H1 (cell line): Measurements from ENCODE around the gene GALNT11. TPM values are rescaled to one million over a fixed set of nuclear protein-coding genes. Genes with fewer than 3 reads are reported as not detected.

Source experiments
- CTCF ChIA-PET: fragments of 300-600 bp; sonication (Branson Sonifier 250); formaldehyde crosslinking; loops from one replicate; lab custom pipeline; 2021; ENCODE audit not compliant: partially characterized antibody; lab: Charles Lee
- POLR2A ChIA-PET: fragments of 300-600 bp; sonication (Branson Sonifier 250); formaldehyde crosslinking; loops from one replicate; lab custom pipeline; 2021; ENCODE audit warnings: inconsistent platforms; ENCODE audit not compliant: partially characterized antibody; lab: Charles Lee
- DNase-seq, 2 experiments: peaks; one replicate each; pipeline versions ENCODE4 v3.0.0 to v3.0.0-alpha.2; 2010 to 2022; ENCODE audit warnings: low spot score in 2 of 2, low read depth in 1 of 2, mixed read lengths in 1 of 2
- FAIRE-seq: peaks from 2 replicates; lab custom pipeline; 2011; peaks lifted over from hg19 to GRCh38; lab: Jason Lieb, UNC
- H2AFZ ChIP-seq: 2 replicates; pipeline ENCODE4 v1.8.1; 2012; ENCODE audit warnings: low read length, inconsistent platforms
- H2AK5ac ChIP-seq: 2 replicates; pipeline ENCODE4 v1.6.1; 2013; ENCODE audit warnings: low read depth, low read length
- H2BK120ac ChIP-seq: replicated peaks from 2 replicates; pipeline ENCODE3; 2013; ENCODE audit warnings: low read depth, low read length, inconsistent platforms
- H2BK12ac ChIP-seq: 2 replicates; pipeline ENCODE4 v1.6.1; 2013; ENCODE audit warnings: low read depth, low read length
- H2BK15ac ChIP-seq: 2 replicates; pipeline ENCODE4 v1.6.1; 2013; ENCODE audit warnings: low read length
- H2BK20ac ChIP-seq: 2 replicates; pipeline ENCODE4 v1.6.1; 2013; ENCODE audit warnings: low read length
- H2BK5ac ChIP-seq: 2 replicates; pipeline ENCODE4 v1.6.1; 2013; ENCODE audit warnings: low read depth, low read length
- H3K14ac ChIP-seq: 2 replicates; pipeline ENCODE4 v1.6.1; 2013; ENCODE audit warnings: inconsistent platforms; ENCODE audit not compliant: insufficient read length
- H3K18ac ChIP-seq: 2 replicates; pipeline ENCODE4 v1.6.1; 2013; ENCODE audit warnings: low read length; ENCODE audit errors: extremely low read depth
- H3K23ac ChIP-seq: 2 replicates; pipeline ENCODE4 v1.6.1; 2013; ENCODE audit warnings: inconsistent platforms; ENCODE audit not compliant: insufficient read length
- H3K23me2 ChIP-seq: 2 replicates; pipeline ENCODE4 v1.6.1; 2013; ENCODE audit warnings: low read depth, low read length
- H3K27ac ChIP-seq: 2 replicates; pipeline ENCODE4 v1.6.1; 2011; ENCODE audit warnings: low read depth, low read length, inconsistent platforms
- H3K27me3 ChIP-seq, 4 experiments: replicated peaks in 1 of 4; 1 replicate in 1 of 4; 2 replicates in 3 of 4; pipeline versions ENCODE4 v1.6.1 to v1.8.1; 2011 to 2013; ENCODE audit warnings: low read length in 3 of 4, mild to moderate bottlenecking in 3 of 4, inconsistent platforms in 2 of 4, mixed read lengths in 2 of 4, moderate library complexity in 1 of 4; ENCODE audit not compliant: control insufficient read depth in 3 of 4, insufficient read depth in 3 of 4; ENCODE audit errors: extremely low read depth in 1 of 4
- H3K36me3 ChIP-seq, 4 experiments: 2 replicates each; pipeline versions ENCODE4 v1.6.1 to v1.8.1; 2011 to 2013; ENCODE audit warnings: mild to moderate bottlenecking in 4 of 4, low read length in 3 of 4, moderate library complexity in 2 of 4, control low read depth in 1 of 4, inconsistent platforms in 1 of 4; ENCODE audit not compliant: insufficient read depth in 4 of 4, control insufficient read depth in 2 of 4
- H3K4ac ChIP-seq: replicated peaks from 2 replicates; pipeline ENCODE3; 2013; ENCODE audit warnings: low read length, low read depth, mixed read lengths, inconsistent platforms; ENCODE audit not compliant: insufficient read length
- H3K4me1 ChIP-seq, 4 experiments: replicated peaks in 1 of 4; 1 replicate in 1 of 4; 2 replicates in 3 of 4; pipeline versions ENCODE4 v1.6.1 to v1.8.1; 2011 to 2013; ENCODE audit warnings: low read length in 3 of 4, inconsistent platforms in 2 of 4, mixed read lengths in 1 of 4; ENCODE audit not compliant: insufficient read depth in 4 of 4, control insufficient read depth in 3 of 4
- H3K4me2 ChIP-seq, 2 experiments: 2 replicates each; pipeline versions ENCODE4 v1.6.1 to v1.8.1; 2011 to 2013; ENCODE audit warnings: low read depth in 2 of 2, low read length in 2 of 2, control low read depth in 1 of 2, inconsistent platforms in 1 of 2, mild to moderate bottlenecking in 1 of 2; ENCODE audit not compliant: insufficient read depth in 1 of 2
- H3K4me3 ChIP-seq, 4 experiments: fragments of 200-600, 300-600 bp in 1 of 4; sonication (generic), shearing (Covaris generic), sonication (Bioruptor Twin) in 1 of 4; 2 replicates each; pipeline versions ENCODE4 v1.5.1 to v1.8.1; 2011 to 2016; ENCODE audit warnings: low read length in 4 of 4, low read depth in 3 of 4, control low read depth in 2 of 4, inconsistent platforms in 2 of 4, mild to moderate bottlenecking in 2 of 4, mixed read lengths in 1 of 4, moderate library complexity in 1 of 4; ENCODE audit not compliant: insufficient read depth in 2 of 4; ENCODE audit errors: extremely low read depth in 1 of 4
- H3K56ac ChIP-seq: replicated peaks from 2 replicates; pipeline ENCODE3; 2013; ENCODE audit warnings: low read depth, mild to moderate bottlenecking, mixed read lengths, low read length, inconsistent platforms; ENCODE audit not compliant: insufficient read length
- H3K79me1 ChIP-seq: 2 replicates; pipeline ENCODE4 v1.6.1; 2013; ENCODE audit warnings: low read depth, low read length, control low read depth
- H3K79me2 ChIP-seq, 2 experiments: 2 replicates each; pipeline versions ENCODE4 v1.6.1 to v1.8.1; 2012 to 2013; ENCODE audit warnings: low read length in 2 of 2, mild to moderate bottlenecking in 2 of 2, inconsistent platforms in 1 of 2; ENCODE audit not compliant: insufficient read depth in 2 of 2, control insufficient read depth in 1 of 2
- H3K9ac ChIP-seq, 4 experiments: replicated peaks in 1 of 4; 1 replicate in 1 of 4; 2 replicates in 3 of 4; pipeline versions ENCODE4 v1.6.1 to v1.8.1; 2011 to 2013; ENCODE audit warnings: low read depth in 3 of 4, low read length in 3 of 4, control low read depth in 2 of 4, mild to moderate bottlenecking in 2 of 4, moderate library complexity in 2 of 4, inconsistent platforms in 1 of 4; ENCODE audit errors: extremely low read depth in 1 of 4
- H3K9me3 ChIP-seq, 2 experiments: 2 replicates each; pipeline versions ENCODE4 v1.6.1 to v1.8.1; 2012 to 2013; ENCODE audit warnings: mild to moderate bottlenecking in 2 of 2, moderate library complexity in 2 of 2, control low read depth in 1 of 2, inconsistent platforms in 1 of 2, low read depth in 1 of 2, low read length in 1 of 2, mixed read lengths in 1 of 2; ENCODE audit not compliant: insufficient read depth in 2 of 2
- H4K20me1 ChIP-seq, 2 experiments: replicated peaks in 1 of 2; 2 replicates each; pipeline versions ENCODE3 to v1.8.1; 2011 to 2013; ENCODE audit warnings: inconsistent platforms in 2 of 2, low read length in 2 of 2, mild to moderate bottlenecking in 1 of 2; ENCODE audit not compliant: insufficient read depth in 2 of 2, control insufficient read depth in 1 of 2
- H4K5ac ChIP-seq: 2 replicates; pipeline ENCODE4 v1.6.1; 2013; ENCODE audit warnings: low read length, low read depth, mixed read lengths, inconsistent platforms; ENCODE audit not compliant: insufficient read length
- H4K8ac ChIP-seq: 2 replicates; pipeline ENCODE4 v1.8.0; 2013; ENCODE audit warnings: mild to moderate bottlenecking, moderate library complexity, low read length, inconsistent platforms; ENCODE audit not compliant: insufficient read depth; ENCODE audit errors: extremely low read depth
- H4K91ac ChIP-seq: replicated peaks from 2 replicates; pipeline ENCODE3; 2013; ENCODE audit warnings: low read length, mixed read lengths, inconsistent platforms; ENCODE audit not compliant: insufficient read length
- PHF8 ChIP-seq: fragments of 200-600 bp; sonication (generic); conservative IDR thresholded peaks from 2 replicates; pipeline ENCODE4 v1.7.1; 2012; ENCODE audit warnings: low read depth, mild to moderate bottlenecking, inconsistent platforms, low read length, moderate library complexity
- RFX5 ChIP-seq: IDR thresholded peaks from 2 replicates; pipeline ENCODE4 v1.6.1; 2011; ENCODE audit warnings: low read depth, low read length, improper control_type of control experiment, borderline replicate concordance
- WGBS, 2 experiments: shearing (Covaris generic) in 1 of 2; methylation state at CpG; one replicate each; pipeline versions ENCODE4 v1.1.6 to v1.1.7; 2013 to 2015; ENCODE audit warnings: low lambda C conversion rate in 2 of 2, mixed read lengths in 2 of 2, inconsistent platforms in 1 of 2, low coverage in 1 of 2, missing lambda C conversion rate in 1 of 2; ENCODE audit not compliant: insufficient replicate concordance in 2 of 2, insufficient coverage in 1 of 2, insufficient read length in 1 of 2; ENCODE audit errors: extremely low coverage in 1 of 2, missing lambda C conversion rate in 1 of 2; 5-methylcytosine and 5-hydroxymethylcytosine counted together
- polyA plus RNA-seq, 7 experiments: library from polyadenylated mRNA; depleted of rRNA in 3 of 7; stranded (reverse) in 5 of 7; unstranded in 2 of 7; fragments of >200 nt in 5 of 7; fragments of 200-250 nt in 2 of 7; gene quantifications; 1 replicate in 5 of 7; 2 replicates in 1 of 7; 4 replicates in 1 of 7; pipeline versions ENCODE4 v1.2.1 to v1.2.3, GENCODE V29; 2011 to 2013; ENCODE audit warnings: missing spikeins in 2 of 7, mixed read lengths in 2 of 7
- total RNA-seq: library from RNA; stranded (reverse); fragmentation: NEBNext Ultra II Directional; extraction: Animal tissue kit (Norgen Biotek cat#: 25700); gene quantifications from 2 replicates; pipeline ENCODE4 v1.2.1, GENCODE V29; 2021

GALNT11 gene
- total and polyA plus RNA-seq, 2 of the 8 experiments (the other 6 are each of a cell fraction or from before 2014, with no cell fraction given): 20.5 to 23.2 TPM

GRCh38 chr7:151999424-152000090, 25.9 kb upstream of the GALNT11 start:
- Histone ChIP-seq H3K79me2 (no peaks in the 10 kb centered on the region), H4K5ac (no peak overlapping the region), H4K8ac (no peak overlapping the region), H2BK15ac (no peak overlapping the region), H3K4me1 (no peaks in the 10 kb centered on the region; a peak in 1 of 7 replicates), H3K23me2 (no peaks in the 10 kb centered on the region), H4K91ac (no peak overlapping the region), H3K23ac (no peak overlapping the region), H3K9me3 (no peaks in the 10 kb centered on the region), H3K36me3 (no peaks in the 10 kb centered on the region), H3K4me3 (no peak overlapping the region), H3K18ac (no peak overlapping the region), H2BK120ac (no peak overlapping the region), H3K27ac (no peak overlapping the region), H2BK12ac (no peak overlapping the region), H3K14ac (no peak overlapping the region), H2AK5ac (no peak overlapping the region), H2AFZ (no peak overlapping the region), H2BK20ac (no peak overlapping the region), H3K9ac (no peak overlapping the region), H3K27me3 (no peaks in the 10 kb centered on the region), H4K20me1 (no peaks in the 10 kb centered on the region), H3K56ac (no peak overlapping the region), H3K4ac (no peak overlapping the region), H3K4me2 (no peak overlapping the region), H3K79me1 (no peaks in the 10 kb centered on the region), H2BK5ac (no peak overlapping the region)
- DNase-seq: no peak
- CTCF ChIA-PET: interaction anchor here (1.1 to 1.3 kb wide), 3 partner anchors 12 to 216 kb away, joined by 3 to 5 read pairs (median 3); no protein-coding TSS in a partner anchor
- WGBS, 2 experiments: 94% methylated on average over 6 of the region's 6 CpGs; no CpG with 5 or more reads in 1 of the 2 experiments
- TF ChIP-seq RFX5 (no peak), PHF8 (no peak)
- FAIRE-seq: no peak
- POLR2A ChIA-PET: no interaction called here
